Type B pancreatic cell (in vitro differentiated cells): Measurements from ENCODE around the gene PRH2. TPM values are rescaled to one million over a fixed set of nuclear protein-coding genes. Genes with fewer than 3 reads are reported as not detected.

Source experiments
- DNase-seq: peaks from one replicate; pipeline ENCODE4 v3.0.0; 2021; ENCODE audit warnings: mixed read lengths; ENCODE audit not compliant: unreplicated experiment; ENCODE audit errors: extremely low spot score
- H3K27ac Mint-ChIP-seq: 2 replicates; pipeline ENCODE4 v1.8.0; 2021; ENCODE audit warnings: mild to moderate bottlenecking, mixed read lengths
- H3K27me3 Mint-ChIP-seq: 2 replicates; pipeline ENCODE4 v1.8.0; 2021; ENCODE audit warnings: mixed read lengths
- H3K36me3 Mint-ChIP-seq: 2 replicates; pipeline ENCODE4 v1.8.0; 2021; ENCODE audit warnings: mixed read lengths
- H3K4me1 Mint-ChIP-seq: one replicate; pipeline ENCODE4 v1.8.0; 2021; ENCODE audit warnings: mixed read lengths; ENCODE audit not compliant: unreplicated experiment
- H3K4me3 Mint-ChIP-seq: 2 replicates; pipeline ENCODE4 v1.8.0; 2021; ENCODE audit warnings: mild to moderate bottlenecking, mixed read lengths
- H3K9me3 Mint-ChIP-seq: 2 replicates; pipeline ENCODE4 v1.8.0; 2021; ENCODE audit warnings: mixed read lengths
- CTCF ChIP-seq: fragments of 200-600 bp; sonication (generic); conservative IDR thresholded peaks from 2 replicates; pipeline ENCODE4 v1.5.0; 2021; ENCODE audit warnings: antibody characterized with exemption, mild to moderate bottlenecking
- total RNA-seq: library from RNA; stranded (reverse); gene quantifications from 2 replicates; pipeline ENCODE4 v1.2.1, GENCODE V29; 2021; ENCODE audit warnings: low replicate concordance

Gene PRH2
- total RNA-seq, 1 donor from 2014 or later, result not detected

- H3K9me3 Mint-ChIP-seq, result no peaks in the 10 kb centered on the region
- no peak overlapping the region for H3K27ac Mint-ChIP-seq
- no peak for DNase-seq
- H3K36me3 Mint-ChIP-seq, result peaks cover 56% of the 10 kb centered on the region
- no peak for TF ChIP-seq CTCF
- H3K4me1 Mint-ChIP-seq, result no peaks in the 10 kb centered on the region
- no peak overlapping the region for H3K4me3 Mint-ChIP-seq
- H3K27me3 Mint-ChIP-seq, result no peaks in the 10 kb centered on the region
Measured at GRCh38 chr12:10960211-10960610, 31.2 kb downstream of the PRH2 start.

GRCh38 chr12:10965476-10965875 lies 36.4 kb downstream of the PRH2 start:
- Mint-ChIP-seq H3K4me3 (no peak overlapping the region), H3K9me3 (no peaks in the 10 kb centered on the region), H3K27me3 (no peaks in the 10 kb centered on the region), H3K27ac (no peak overlapping the region), H3K4me1 (no peaks in the 10 kb centered on the region), H3K36me3 (peaks cover 39% of the 10 kb centered on the region)
- no peak for DNase-seq
- no peak for TF ChIP-seq CTCF

GRCh38 chr12:10966314-10966713 lies 37.3 kb downstream of the PRH2 start:
- Mint-ChIP-seq H3K4me1 (no peaks in the 10 kb centered on the region), H3K27ac (no peak overlapping the region), H3K4me3 (no peak overlapping the region), H3K27me3 (no peaks in the 10 kb centered on the region), H3K36me3 (peaks cover 38% of the 10 kb centered on the region), H3K9me3 (no peaks in the 10 kb centered on the region)
- TF ChIP-seq CTCF, result no peak
- no peak for DNase-seq

- H3K27me3 Mint-ChIP-seq, result no peaks in the 10 kb centered on the region
- DNase-seq, result no peak
- no peak for TF ChIP-seq CTCF
- peaks cover 31% of the 10 kb centered on the region for H3K36me3 Mint-ChIP-seq
- no peak overlapping the region for H3K27ac Mint-ChIP-seq
- H3K4me1 Mint-ChIP-seq, result no peaks in the 10 kb centered on the region
- H3K9me3 Mint-ChIP-seq, result no peaks in the 10 kb centered on the region
- no peak overlapping the region for H3K4me3 Mint-ChIP-seq
Measured at GRCh38 chr12:10967409-10967808, 38.4 kb downstream of the PRH2 start.

- TF ChIP-seq CTCF, result no peak
- no peak overlapping the region for H3K27ac Mint-ChIP-seq
Measured at GRCh38 chr12:10968765-10969456, 39.9 kb downstream of the PRH2 start.

More at GRCh38 chr12:10968765-10969456, 39.9 kb downstream of the PRH2 start:
- no peak overlapping the region for H3K4me3 Mint-ChIP-seq
- H3K9me3 Mint-ChIP-seq, result no peaks in the 10 kb centered on the region
- H3K27me3 Mint-ChIP-seq, result no peaks in the 10 kb centered on the region
- H3K4me1 Mint-ChIP-seq, result no peaks in the 10 kb centered on the region
- peaks cover 31% of the 10 kb centered on the region for H3K36me3 Mint-ChIP-seq
- DNase-seq, result no peak
